Stomach (tissue), 9 donors: ENCODE data around the gene KRTAP20-4. TPM values are rescaled to one million over a fixed set of nuclear protein-coding genes. Genes with fewer than 3 reads are reported as not detected.

ENCODE experiments used
- DNase-seq, 2 donors: peaks; one replicate each; pipeline versions ENCODE4 v3.0.0 to v3.0.0-alpha.2; 2013 to 2019
- H3K27ac ChIP-seq, 5 donors: fragments of 200-600 bp in 4 of 5; sonication (generic) in 4 of 5; one replicate each; pipeline ENCODE4 v1.5.1; 2013 to 2019; ENCODE audit warnings: mild to moderate bottlenecking in 1 of 5, moderate library complexity in 1 of 5
- H3K27me3 ChIP-seq, 3 donors: fragments of 200-600 bp; sonication (generic); one replicate each; pipeline ENCODE4 v1.5.1; 2017 to 2019; ENCODE audit warnings: mixed run types in 1 of 3
- H3K36me3 ChIP-seq, 4 donors: fragments of 200-600 bp; sonication (generic); 1 replicate in 3 of 4; 2 replicates in 1 of 4; pipeline ENCODE4 v1.5.1; 2016 to 2019
- H3K4me1 ChIP-seq, 4 donors: fragments of 200-600 bp; sonication (generic); one replicate each; pipeline ENCODE4 v1.5.1; 2016 to 2019
- H3K4me3 ChIP-seq, 4 donors: fragments of 200-600 bp; sonication (generic) in 3 of 4; one replicate each; pipeline ENCODE4 v1.5.1; 2016 to 2019; ENCODE audit warnings: mild to moderate bottlenecking in 1 of 4
- H3K9me3 ChIP-seq, 4 donors: fragments of 200-600 bp; sonication (generic); one replicate each; pipeline ENCODE4 v1.5.1; 2016 to 2019
- CTCF ChIP-seq, 7 experiments: fragments of 450-650 bp in 4 of 7; fragments of 200-600 bp in 3 of 7; sonication (generic) in 3 of 7; IDR thresholded peaks; one replicate each; pipeline ENCODE4 v1.5.1; 2016 to 2019; ENCODE audit warnings: antibody characterized with exemption in 7 of 7, control low read depth in 2 of 7, mild to moderate bottlenecking in 1 of 7
- EP300 ChIP-seq: sonication (generic); formaldehyde crosslinking; IDR thresholded peaks from one replicate; pipeline ENCODE4 v1.6.1; 2017; ENCODE audit warnings: antibody characterized with exemption
- POLR2A ChIP-seq, 4 donors: fragments of 450-650 bp; IDR thresholded peaks; one replicate each; pipeline ENCODE4 v1.6.1; 2016; ENCODE audit warnings: antibody characterized with exemption in 4 of 4, control low read depth in 2 of 4, mild to moderate bottlenecking in 1 of 4, moderate library complexity in 1 of 4
- POLR2AphosphoS5 ChIP-seq, 3 donors: sonication (generic); formaldehyde crosslinking; IDR thresholded peaks; one replicate each; pipeline ENCODE4 v1.6.1; 2016; ENCODE audit warnings: antibody characterized with exemption in 3 of 3
- WGBS, 5 donors: extraction: QIAGEN DNeasy Blood & Tissue Kit in 3 of 5; methylation state at CpG; one replicate each; pipeline versions ENCODE4 v1.1.5 to v1.1.7; 2013 to 2018; 5-methylcytosine and 5-hydroxymethylcytosine counted together
- intact Hi-C: fragments of 100-400 bp; cut with DNase I; formaldehyde crosslinking; loops from one replicate; pipeline ENCODE4 v1.15.1; 2023; ENCODE audit warnings: low total_unique reads
- polyA plus RNA-seq, 3 donors: library from polyadenylated mRNA; stranded (reverse); fragments of 200-250 nt; gene quantifications; one replicate each; pipeline ENCODE4 v1.2.3, GENCODE V29; 2013
- total RNA-seq, 5 donors: library from RNA; depleted of rRNA; stranded (reverse); fragments of >200 nt; gene quantifications; one replicate each; pipeline versions ENCODE4 v1.1.0 to v1.2.3, GENCODE V29; 2014 to 2016
- donor health status: healthy with polysubstance abuse.
- donor health status: Bipolar disorder and iron deficiency.
- donor health status: healthy.

Gene KRTAP20-4
- total and polyA plus RNA-seq, 8 donors: not detected

- peaks cover 0 to 6% (median 0%) of the 10 kb centered on the region in 4 donors for H3K9me3 ChIP-seq
- intact Hi-C loops: no loop called here
- WGBS, 5 donors: 63 to 85% (median 78%) methylated on average over 1 of the region's 1 CpG
- TF ChIP-seq EP300 (no peak), POLR2A (IDR thresholded peaks at IDR 0.05) (no peak), POLR2AphosphoS5 (IDR thresholded peaks at IDR 0.05) (no peak), CTCF (IDR thresholded peaks at IDR 0.05) (no peak)
- H3K4me1 ChIP-seq: no peaks in the 10 kb centered on the region
- no peaks in the 10 kb centered on the region for H3K27me3 ChIP-seq
- DNase-seq: no peak
- H3K36me3 ChIP-seq: no peaks in the 10 kb centered on the region
- no peak overlapping the region for H3K4me3 ChIP-seq
- H3K27ac ChIP-seq: no peak overlapping the region
These were observed 37.6 kb upstream of the KRTAP20-4 start for GRCh38 chr21:30582870-30583269.

DNA sequence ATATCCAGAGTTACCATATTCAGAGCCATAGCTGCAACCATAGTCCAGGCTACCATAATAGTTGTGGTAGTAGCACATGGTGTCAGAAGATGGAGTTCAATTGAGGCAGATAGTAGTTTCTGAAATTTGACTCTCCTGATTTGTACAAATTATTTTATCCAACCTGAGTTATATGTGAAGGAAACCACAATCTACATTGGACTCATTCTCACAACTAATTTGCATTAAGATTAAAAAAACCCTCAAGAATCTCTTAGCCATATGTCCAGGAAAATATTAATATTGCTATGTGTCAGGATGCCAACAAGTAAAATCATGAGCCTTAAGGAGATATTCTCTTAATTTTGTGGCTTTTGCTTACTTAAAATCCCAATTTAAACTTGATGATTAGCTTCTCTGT is 30.1 kb upstream of the KRTAP20-4 start, which contains the start of gene KRTAP22-2:
Gene KRTAP22-2 (minus strand): TSS at position 101 of the 400 bp plus-strand sequence.
- DNase-seq: no peak
- Histone ChIP-seq H3K36me3 (no peaks in the 10 kb centered on the region), H3K4me1 (no peaks in the 10 kb centered on the region), H3K4me3 (no peak within 1 kb of the TSS), H3K9me3 (peaks cover 0 to under 1% (median 0%) of the 10 kb centered on the region in 4 donors), H3K27me3 (no peaks in the 10 kb centered on the region), H3K27ac (no peak within 1 kb of the TSS)
- intact Hi-C loops: no loop called here
- TF ChIP-seq EP300 (no peak), CTCF (IDR thresholded peaks at IDR 0.05) (no peak), POLR2AphosphoS5 (IDR thresholded peaks at IDR 0.05) (no peak), POLR2A (IDR thresholded peaks at IDR 0.05) (no peak)

DNA sequence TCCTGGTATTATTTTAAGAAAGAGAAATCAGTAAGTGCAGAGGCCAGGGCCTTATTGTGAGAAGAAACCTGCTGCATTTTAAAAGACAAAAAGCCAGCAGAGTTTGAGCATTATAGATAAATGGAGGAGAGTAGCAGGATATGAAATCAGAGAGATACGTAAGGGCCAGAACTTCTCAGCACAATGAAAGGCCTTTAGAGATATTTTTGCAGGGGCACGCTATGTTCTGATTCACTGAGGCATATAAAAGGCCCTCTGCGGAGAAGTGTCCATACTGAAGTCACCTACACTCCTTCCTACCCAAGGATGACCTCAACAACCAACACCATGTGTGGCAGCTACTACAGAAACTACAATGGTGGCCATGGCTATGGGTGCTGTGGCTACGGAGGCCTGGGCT is 28.3 kb upstream of the KRTAP20-4 start, which contains the start of gene KRTAP6-3:
Gene KRTAP6-3 (plus strand): TSS at position 301 of the 400 bp plus-strand sequence. CDS start 6 bp downstream, at position 307.
- Histone ChIP-seq H3K27me3 (no peaks in the 10 kb centered on the region), H3K27ac (no peak within 1 kb of the TSS), H3K4me1 (no peaks in the 10 kb centered on the region), H3K36me3 (no peaks in the 10 kb centered on the region), H3K9me3 (no peaks in the 10 kb centered on the region), H3K4me3 (no peak within 1 kb of the TSS)
- no peak for DNase-seq
- TF ChIP-seq CTCF (IDR thresholded peaks at IDR 0.05) (no peak), EP300 (no peak), POLR2AphosphoS5 (IDR thresholded peaks at IDR 0.05) (no peak), POLR2A (IDR thresholded peaks at IDR 0.05) (no peak)
- intact Hi-C loops: no loop called here
- 88 to 94% (median 93%) methylated on average over 4 of the region's 4 CpGs for WGBS, 5 donors

DNA sequence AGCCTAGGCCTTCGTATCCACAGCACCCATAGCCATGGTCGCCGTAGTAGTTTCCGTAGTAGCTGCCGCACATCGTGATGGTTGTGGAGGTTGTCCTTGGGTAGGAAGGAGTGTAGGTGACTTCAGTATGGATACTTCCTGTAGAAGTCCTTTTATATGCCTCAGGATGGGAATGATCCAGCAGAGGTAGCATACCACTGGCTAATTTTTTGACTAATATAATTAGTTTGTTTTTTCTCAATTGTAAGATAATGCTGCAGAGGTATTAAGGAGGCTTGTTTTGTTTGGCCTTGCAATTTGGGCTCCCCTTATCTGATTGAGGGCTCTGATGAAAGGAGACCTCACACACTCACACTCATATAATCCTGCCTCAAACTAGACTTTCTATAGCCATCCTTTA is 21.6 kb upstream of the KRTAP20-4 start, which contains the start of gene KRTAP6-2:
Gene KRTAP6-2 (minus strand): TSS at position 101 of the 400 bp plus-strand sequence. CDS start 28 bp downstream, at position 73.
- no peaks in the 10 kb centered on the region for H3K4me1 ChIP-seq
- no peaks in the 10 kb centered on the region for H3K36me3 ChIP-seq
- no peak for TF ChIP-seq POLR2AphosphoS5 (IDR thresholded peaks at IDR 0.05)
- TF ChIP-seq POLR2A (IDR thresholded peaks at IDR 0.05): no peak
- TF ChIP-seq CTCF (IDR thresholded peaks at IDR 0.05): no peak
- TF ChIP-seq EP300: no peak
- DNase-seq: no peak
- H3K4me3 ChIP-seq: no peak within 1 kb of the TSS
- no peaks in the 10 kb centered on the region for H3K27me3 ChIP-seq
- intact Hi-C loops: no loop called here
- H3K9me3 ChIP-seq: peaks cover 0 to 17% (median 0%) of the 10 kb centered on the region in 4 donors
- H3K27ac ChIP-seq: no peak within 1 kb of the TSS
- 93 to 98% (median 96%) methylated on average over 3 to 6 of the region's 6 CpGs for WGBS, 5 donors
